GM21367 (cell line): Measurements from ENCODE around the gene PGD.
"Not testable (repeated sequence)": the region's sequence is repeated elsewhere in the genome, so short reads cannot be mapped to it uniquely, and the experiment has no call there.

Experiments used
- ATAC-seq: cut with Tn5 transposase; IDR thresholded peaks from one replicate; pipeline ENCODE4 v1.9.1; 2021; ENCODE audit not compliant: unreplicated experiment

The PGD gene

DNA sequence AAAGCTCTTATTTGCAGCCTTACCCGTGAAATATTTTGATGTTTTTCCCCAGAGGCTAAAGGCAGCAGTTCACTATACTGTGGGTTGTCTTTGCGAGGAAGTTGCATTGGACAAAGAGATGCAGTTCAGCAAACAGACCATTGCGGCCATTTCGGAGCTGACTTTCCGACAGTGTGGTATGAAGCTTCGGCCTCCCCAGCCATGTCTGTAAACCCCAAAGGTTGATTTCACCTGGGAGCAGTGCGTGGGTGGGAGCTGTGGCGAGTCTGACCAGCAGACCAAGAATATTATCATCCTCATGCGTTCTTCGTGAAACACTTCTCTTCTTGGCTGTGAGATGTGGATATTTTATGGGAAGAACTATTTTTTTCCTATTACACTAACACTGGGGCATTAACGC lies 34.9 kb downstream of the PGD start:
- ATAC-seq, result no peak

DNA sequence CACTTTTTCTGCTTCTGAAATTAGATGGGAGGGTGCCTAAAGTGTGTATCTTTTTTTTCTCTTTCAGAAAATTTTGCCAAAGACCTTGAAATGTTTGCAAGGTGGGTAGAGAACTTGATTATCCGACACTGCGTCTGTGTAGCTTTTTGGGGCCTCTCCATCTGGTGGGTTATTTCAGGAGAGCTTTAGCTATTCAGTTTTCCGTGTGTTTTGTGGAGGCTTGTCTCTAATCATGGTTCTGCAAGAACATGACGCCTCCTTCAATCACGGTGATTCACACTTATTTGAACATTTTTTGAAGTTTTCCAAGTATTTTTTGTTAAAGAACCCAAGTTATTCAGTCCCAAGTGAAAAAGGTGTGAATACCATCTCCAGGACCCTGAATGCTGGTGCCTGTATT lies 35.7 kb downstream of the PGD start:
- ATAC-seq, result no peak

DNA sequence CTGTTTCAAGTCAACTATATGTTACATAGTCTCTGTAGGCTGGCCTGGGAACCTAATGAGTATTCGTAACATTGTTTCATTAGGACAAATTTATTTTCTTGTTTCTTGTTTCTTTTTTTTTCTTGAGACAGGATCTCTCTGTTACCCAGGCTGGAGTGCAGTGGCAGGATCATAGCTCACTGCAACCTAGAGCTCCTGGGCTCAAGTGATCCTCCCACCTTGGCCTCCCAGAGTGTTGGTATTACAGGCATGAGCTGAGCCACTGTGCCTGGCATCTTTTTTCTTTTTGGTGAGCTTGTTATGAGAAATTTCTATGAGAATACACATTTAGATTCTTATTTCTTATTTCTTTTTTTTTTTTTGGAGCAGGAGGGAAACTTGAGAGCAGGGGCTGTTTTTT lies 38.2 kb downstream of the PGD start:
- no peak for ATAC-seq

DNA sequence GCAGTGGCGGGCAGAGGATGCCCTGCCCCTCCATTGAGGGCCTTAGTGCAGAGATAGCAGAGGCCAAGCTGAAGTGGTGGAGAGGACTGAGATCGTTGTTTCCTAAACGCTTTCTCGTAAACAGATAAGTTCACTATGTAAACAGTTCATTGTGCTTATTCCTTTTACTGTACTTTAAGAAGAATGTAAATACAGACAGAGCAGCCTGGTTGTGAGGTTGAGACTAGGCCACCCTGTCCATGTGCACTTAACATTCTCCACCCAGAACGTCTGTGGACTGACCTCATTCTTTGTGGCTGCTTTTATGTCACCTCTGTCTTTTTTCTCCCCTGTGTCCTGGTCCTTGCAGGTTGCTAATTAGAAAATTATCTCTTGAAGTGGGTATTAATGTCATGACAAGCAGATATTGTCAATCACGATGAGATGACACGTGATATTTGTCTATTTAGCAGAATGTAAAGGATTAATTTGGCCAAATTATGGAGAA lies 39.9 kb downstream of the PGD start:
- no peak for ATAC-seq

DNA sequence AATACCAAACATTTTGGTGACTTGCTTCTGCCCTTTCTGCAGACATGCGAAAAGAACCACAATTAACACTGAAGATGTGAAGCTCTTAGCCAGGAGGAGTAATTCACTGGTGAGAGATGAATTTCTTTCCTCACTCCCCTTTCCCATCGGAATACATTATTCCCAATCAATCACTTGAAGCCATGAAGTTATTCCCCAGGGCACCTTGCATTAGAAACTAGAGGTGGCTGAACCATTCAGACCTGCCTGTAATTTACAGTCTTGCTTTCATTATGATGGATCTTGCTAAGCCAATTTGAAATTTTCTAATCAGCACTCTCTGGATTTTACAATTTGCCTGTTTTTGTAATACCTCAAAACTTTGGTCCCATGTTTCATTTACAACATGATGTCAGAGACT lies 41.4 kb downstream of the PGD start:
- no peak for ATAC-seq

DNA sequence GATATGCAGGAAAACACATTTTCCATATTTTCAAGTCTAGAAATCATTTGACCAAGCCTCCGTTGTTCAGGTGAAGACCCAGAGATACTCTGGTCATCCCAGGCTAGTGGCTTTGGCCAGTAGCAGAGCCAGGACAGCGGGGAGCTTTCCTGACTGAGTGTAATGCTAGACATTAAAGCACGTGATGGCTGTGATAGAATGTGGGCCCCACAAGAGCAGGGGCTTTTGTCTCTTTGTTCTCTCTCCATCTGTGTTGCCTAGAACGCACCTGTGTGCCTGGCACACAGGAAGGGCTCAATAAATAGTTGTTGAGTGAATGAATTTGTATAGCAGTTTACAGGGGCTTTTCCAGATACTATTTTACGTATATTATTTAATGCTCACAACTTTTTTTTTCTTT lies 41.9 kb downstream of the PGD start:
- no peak for ATAC-seq

DNA sequence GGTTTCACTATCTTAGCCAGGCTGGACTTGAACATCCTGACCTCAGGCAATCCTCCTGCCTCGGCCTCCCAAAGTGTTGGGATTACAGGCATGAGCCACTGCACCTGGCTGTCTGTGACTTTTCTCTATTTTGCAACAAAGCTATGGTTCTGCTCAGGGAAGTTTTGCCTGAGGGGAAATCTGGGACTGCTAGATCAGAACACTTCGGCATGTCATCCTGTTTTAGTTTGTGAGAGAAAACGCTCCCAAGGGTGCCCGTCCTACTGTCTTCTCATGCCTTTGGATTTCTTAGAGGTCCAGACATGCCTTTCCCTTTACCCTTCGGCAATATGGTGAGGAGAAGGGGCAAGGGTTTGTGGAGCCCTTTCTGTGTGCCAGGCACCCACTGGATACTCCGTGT lies 45.4 kb downstream of the PGD start:
- ATAC-seq, result no peak

DNA sequence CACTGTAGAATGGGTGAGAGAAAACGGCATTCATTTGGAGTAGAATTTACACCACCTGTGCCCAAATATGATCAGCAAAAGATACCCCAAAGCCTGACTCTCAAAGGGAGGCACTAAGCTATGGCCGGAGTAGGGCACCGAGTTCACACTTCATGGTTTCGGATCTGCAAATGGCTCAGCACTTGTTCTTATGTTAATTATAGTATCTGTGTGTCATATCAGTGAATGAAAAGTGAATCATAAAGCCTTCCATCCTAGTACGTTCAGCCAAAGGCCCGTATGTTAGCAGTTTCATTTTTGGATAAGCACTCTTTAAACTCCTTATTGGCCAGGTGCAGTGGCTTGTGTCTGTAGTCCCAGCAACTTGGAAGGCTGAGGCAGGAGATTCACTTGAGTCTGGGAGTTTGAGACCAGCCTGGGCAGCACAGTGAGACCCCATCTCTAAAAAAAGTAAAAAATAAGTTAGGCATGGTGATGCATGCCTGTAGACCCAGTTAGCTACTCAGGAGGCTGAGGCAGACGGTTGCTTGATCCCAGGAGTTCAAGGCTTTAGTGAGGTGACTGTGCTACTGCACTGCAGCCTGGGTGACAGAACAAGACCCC lies 46.0 kb downstream of the PGD start:
- ATAC-seq, result no peak

DNA sequence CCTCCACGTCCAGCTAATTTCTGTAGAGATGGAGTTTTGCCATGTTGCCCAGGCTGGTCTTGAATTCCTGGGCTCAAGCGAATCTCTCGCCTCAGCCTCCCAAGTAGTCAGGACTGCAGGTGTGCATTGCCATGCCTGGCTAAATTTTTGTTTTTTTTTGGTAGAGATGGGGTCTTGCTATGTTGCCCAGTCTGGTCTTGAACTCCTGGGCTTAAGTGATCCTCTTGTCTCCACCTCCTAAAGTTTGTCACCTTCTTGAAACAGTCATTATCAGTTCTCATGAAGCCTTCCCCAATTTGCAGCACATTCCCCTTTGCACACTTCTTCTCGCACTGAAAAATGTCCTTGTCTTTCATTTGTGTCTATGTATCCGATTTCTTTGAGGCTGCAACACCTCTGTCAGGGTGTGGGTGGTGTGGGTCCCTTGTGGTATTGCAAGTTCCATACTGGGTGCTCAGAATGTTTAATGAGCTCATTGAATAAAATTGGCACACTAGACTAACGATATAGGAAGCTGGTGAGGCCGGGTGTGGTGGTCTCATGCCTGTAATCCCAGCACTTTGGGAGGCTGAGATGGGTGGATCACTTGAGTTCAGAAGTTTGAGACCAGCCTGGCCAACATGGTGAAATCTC lies 48.0 kb downstream of the PGD start:
- ATAC-seq, result no peak

DNA sequence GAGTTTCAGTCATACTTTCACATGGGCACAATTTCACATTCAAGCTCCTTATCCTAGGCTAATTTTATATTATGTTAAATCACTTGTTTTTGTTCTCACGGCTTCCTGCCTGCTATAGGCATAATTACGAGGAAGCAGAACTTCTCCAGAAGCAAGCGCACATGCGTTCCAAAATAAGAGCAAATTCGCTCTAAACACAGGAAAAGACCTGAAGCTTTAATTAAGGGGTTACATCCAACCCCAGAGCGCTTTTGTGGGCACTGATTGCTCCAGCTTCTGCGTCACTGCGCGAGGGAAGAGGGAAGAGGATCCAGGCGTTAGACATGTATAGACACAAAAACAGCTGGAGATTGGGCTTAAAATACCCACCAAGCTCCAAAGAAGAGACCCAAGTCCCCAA lies 50.9 kb downstream of the PGD start, which contains the start of gene CORT:
CORT (plus strand) TSS at position 281 of the 400 bp plus-strand sequence. CDS start 193 bp downstream, outside the sequence.
- ATAC-seq, result no peak

DNA sequence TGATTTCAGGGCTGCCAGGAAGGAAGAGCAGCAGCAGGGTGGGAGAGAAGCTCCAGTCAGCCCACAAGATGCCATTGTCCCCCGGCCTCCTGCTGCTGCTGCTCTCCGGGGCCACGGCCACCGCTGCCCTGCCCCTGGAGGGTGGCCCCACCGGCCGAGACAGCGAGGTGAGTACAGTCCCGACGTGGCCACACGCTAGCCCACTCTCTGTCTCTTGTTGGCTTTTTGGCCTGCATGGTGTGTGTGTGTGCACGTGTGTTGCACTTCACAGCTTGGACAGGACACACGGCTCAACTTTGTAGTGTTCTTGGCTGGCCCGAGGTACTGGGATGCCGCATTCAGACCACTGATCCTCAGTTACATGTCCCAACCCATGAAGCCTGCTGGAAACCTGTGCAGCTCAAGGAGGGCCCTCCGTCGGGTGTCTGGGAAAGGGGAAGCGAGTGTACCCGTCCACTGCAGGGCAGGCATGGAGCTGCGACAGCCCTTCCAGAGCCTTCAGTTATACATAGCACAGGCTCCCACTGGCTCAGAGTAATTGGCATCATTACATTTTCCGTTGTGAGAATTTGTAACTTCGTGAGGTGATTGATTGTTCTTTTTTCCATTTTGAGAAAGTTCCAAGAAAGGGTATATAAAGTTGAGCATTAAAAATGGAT lies 51.4 kb downstream of the PGD start:
- ATAC-seq, result no peak

DNA sequence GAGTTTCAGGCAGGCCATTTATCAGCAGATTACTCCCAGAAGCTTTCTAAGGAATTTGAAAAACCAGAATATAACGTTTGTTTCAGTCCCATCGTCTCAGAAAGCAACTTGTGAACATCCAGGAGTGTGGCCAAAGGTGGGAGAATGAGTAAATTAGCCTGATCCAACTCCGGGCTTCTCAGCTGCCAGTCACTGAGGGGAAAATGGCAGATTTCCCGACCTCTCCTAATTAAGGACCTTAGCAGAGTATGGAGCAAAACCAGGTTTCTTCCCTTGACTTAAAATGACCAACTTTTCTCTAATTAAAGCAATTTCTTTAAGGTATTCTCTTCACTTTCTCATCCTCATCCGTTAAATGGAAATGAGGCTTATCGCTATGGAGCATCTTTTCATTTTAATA lies 52.0 kb downstream of the PGD start:
- ATAC-seq, result no peak

DNA sequence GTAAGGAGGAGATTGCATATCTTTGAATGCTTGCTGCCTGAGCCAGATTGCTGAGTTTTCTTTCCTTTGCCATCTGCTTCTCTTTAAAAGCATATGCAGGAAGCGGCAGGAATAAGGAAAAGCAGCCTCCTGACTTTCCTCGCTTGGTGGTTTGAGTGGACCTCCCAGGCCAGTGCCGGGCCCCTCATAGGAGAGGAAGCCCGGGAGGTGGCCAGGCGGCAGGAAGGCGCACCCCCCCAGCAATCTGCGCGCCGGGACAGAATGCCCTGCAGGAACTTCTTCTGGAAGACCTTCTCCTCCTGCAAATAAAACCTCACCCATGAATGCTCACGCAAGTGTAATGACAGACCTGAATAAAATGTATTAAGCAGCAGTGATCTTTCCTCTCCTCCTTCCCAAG lies 52.4 kb downstream of the PGD start:
- no peak for ATAC-seq

DNA sequence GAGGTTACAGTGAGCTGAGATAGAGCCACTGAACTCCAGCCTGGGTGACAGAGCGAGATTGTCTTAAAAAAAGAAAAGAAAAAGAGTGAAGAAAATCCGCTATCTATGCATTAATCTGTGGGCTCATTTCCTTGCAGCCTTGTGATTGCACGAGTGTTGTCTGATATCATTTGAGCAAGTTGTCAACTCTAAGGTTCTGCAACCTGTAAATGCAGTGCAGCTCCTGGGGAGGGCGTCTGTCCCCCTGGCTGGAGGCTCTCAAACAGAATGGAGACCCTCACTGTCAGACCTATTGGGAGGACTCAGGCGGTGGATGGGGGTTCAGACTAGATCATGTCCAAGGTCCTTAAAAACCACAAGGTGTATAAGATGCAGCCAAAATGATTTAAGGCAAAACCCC lies 57.2 kb downstream of the PGD start:
- ATAC-seq, result no peak

DNA sequence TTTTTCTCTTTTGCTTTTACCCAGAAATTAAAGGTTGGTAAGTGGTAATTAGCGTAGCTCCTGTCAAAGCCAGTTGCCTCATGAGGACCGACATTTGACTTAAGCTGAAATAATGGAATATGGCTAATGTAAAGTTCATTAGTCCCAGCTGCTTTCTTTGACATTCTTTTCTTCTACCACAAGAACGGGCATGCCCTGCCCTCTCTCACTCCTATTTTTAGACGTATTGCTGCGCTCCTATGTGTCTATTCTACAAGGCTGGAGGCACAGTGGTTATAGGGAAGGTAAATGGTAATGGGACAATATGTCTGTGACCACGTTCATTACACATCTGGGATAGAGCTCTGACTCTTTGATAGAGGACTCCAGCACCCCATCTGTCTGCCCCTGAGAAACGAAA lies 57.8 kb downstream of the PGD start:
- no peak for ATAC-seq

DNA sequence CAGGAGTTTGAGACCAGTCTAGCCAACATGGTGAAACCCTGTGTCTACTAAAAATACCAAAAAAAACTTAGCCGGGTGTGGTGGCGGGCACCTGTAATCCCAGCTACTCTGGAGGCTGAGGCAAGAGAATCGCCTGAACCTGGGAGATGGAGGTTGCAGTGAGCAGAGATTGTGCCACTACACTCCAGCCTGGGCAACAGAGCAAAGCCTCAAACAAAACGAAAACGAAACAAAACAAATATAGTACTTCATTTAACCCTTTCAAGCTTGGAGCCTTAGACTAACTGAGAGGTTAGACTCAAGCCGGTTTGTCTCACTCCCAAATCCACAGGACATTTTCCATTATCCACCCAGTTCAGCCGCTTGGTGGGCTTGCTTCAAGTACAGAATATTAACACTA lies 58.6 kb downstream of the PGD start:
- ATAC-seq, result not testable (repeated sequence)

DNA sequence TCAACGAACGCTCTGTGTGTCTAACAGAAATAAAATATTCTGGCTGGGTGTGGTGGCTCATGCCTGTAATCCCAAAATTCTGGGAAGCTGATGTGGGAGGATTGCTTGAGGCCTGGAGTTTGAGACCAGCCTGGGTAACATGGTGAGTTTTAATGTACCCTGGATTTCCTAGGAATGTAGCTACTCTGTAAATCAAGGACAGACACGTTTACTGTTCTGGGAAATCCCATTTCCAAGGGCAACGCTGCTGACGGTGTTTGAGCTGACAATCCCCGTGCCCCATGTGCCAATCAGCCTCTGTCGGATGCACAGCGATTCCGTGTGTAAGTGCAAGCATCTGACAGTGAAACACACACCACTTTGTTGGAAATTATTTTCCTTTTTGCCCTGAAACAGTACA lies 59.0 kb downstream of the PGD start:
- ATAC-seq, result no peak

DNA sequence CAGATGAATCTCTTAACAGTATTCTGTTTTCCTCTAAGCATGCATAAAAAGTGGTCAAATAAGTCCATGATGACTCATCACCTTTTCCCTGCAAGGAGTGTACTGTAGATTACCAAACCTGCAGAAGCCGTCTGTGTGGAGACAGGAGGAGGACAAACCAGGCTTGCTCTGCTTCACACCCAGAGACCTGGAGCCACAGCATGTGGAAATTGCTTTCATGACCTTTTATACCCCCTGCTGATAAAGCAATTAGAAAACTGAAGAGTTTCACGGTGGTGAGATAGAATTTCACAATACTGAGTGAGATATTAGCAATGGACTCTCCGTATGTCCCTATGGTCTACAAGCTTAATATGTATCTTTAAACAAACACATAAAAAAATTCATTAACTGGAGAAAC lies 60.3 kb downstream of the PGD start:
- no peak for ATAC-seq

DNA sequence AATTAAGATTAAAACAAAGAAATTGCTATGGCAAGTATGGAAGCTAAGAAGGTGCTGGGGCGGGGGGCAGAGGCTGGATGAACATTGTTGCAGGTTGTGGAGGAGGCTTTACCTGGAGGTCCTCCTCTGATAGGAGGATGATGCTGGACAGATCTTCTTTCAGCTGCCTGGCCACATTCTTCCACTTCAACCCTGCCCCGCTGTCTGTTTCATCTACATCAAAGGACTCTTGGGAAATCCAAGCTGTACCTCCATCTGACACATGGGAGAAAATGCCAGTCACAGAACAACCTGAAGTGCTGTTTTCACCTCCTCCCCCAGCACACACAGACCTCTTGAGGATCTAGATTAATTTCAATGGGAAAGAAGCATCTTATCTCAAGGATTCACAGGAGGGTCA lies 68.2 kb downstream of the PGD start:
- ATAC-seq, result no peak

DNA sequence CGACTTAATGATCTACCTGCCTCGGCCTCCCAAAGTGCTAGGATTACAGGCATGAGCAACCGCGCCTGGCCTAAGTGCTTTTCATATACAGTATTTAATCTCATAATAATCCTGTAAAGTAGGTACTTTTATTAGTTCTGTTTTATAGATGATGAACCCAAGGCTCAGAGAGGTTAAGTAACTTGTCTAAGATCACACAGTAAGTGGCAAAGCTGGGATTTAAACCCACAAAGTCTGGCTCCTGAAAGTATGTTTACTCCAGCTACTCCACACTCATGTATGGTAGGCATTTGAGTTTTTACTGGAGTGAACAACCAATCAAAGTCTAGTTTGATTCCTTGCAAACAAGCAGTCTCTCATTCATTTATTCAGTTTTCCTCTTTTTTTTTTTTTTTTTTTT lies 71.2 kb downstream of the PGD start:
- ATAC-seq, result no peak
